ENCODE data around the gene RAD51B. TPM values are rescaled to one million over a fixed set of nuclear protein-coding genes. Genes with fewer than 3 reads are reported as not detected.
A peak's percentile ranks its signal among the peaks of the same experiment; 100 is the strongest.
"Not testable (repeated sequence)": the region's sequence is repeated elsewhere in the genome, so short reads cannot be mapped to it uniquely, and the experiment has no call there.

Gene RAD51B
- total RNA-seq, 1 experiment from 2014 or later = 16.7 TPM

DNA sequence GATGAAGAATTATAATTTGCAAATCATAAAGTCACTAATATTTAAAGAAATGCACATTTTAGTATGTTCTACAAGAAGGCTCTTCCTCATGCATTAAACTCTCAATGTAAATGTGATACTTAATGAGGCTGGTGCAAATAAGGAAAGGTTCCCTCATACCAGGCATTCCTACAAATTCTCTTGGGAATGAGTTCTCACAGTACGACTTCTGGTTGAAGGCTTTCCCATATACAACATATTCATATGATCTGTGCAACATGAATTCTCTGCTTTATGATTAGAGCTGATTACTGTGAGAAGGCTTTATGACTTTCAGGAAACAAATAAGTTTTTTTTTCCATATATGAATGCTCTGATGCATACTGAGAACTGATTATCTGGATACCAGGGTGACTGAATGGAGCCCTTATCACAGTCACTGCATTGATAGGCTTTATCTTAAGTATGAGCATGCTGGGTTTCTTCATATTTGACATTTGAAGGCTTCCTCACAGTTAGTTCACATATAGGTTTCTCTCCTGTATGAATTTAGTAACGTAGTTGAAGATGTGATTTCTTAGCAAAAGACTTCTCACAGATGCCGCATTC is 293.9 kb downstream of the RAD51B start:
- Histone ChIP-seq H3K79me2 (ENCODE audit: insufficient read depth, low read length) (no peaks in the 10 kb centered on the region), H4K20me1 (ENCODE audit: control insufficient read depth, insufficient read depth, insufficient read length) (no peaks in the 10 kb centered on the region), H3K56ac (ENCODE audit: insufficient read length, low read depth, low read length) (no peak overlapping the region), H2BK15ac (ENCODE audit: low read depth, low read length) (no peak overlapping the region), H3K27me3 (ENCODE audit: insufficient read depth, low read length) (no peaks in the 10 kb centered on the region; the same call in 1 of the 2 replicates), H4K5ac (ENCODE audit: insufficient read length, low read depth, low read length) (no peak overlapping the region), H3K23me2 (ENCODE audit: insufficient read length, low read depth, low read length, poor library complexity, severe bottlenecking) (no peaks in the 10 kb centered on the region), H3K4me1 (ENCODE audit: insufficient read depth, low read length) (no peaks in the 10 kb centered on the region), H3K14ac (ENCODE audit: insufficient read depth, low read length) (no peak overlapping the region), H3K9me3 (ENCODE audit: control insufficient read depth, low read depth, low read length) (no peaks in the 10 kb centered on the region), H2BK5ac (ENCODE audit: insufficient read length, low read length) (no peak overlapping the region), H2AK5ac (ENCODE audit: insufficient read length, low read length) (no peak overlapping the region), H3K18ac (ENCODE audit: insufficient read length, low read depth, low read length) (no peak overlapping the region), H4K91ac (ENCODE audit: insufficient read length, low read depth, low read length) (no peak overlapping the region), H4K8ac (replicated peaks; ENCODE audit: insufficient read length, low read depth, low read length) (no peak overlapping the region), H2BK120ac (ENCODE audit: low read depth, low read length, poor library complexity, severe bottlenecking) (no peak overlapping the region), H3K4me2 (ENCODE audit: insufficient read depth, insufficient read length, low read length) (no peak overlapping the region), H2BK20ac (ENCODE audit: low read depth, low read length, poor library complexity, severe bottlenecking) (no peak overlapping the region), H3K23ac (ENCODE audit: insufficient read length, low read depth, low read length) (no peak overlapping the region), H3K9ac (ENCODE audit: extremely low read depth, insufficient read length, low read length) (no peak overlapping the region), H2AFZ (ENCODE audit: low read length) (no peak overlapping the region), H3K79me1 (ENCODE audit: insufficient read depth, low read depth, low read length, poor library complexity, severe bottlenecking) (no peaks in the 10 kb centered on the region), H3K27ac (ENCODE audit: insufficient read length, low read depth, low read length) (no peak overlapping the region), H3K4ac (ENCODE audit: low read depth, low read length) (no peak overlapping the region), H3T11ph (ENCODE audit: low read length) (no peak overlapping the region), H2BK12ac (ENCODE audit: insufficient read length, low read depth, low read length) (no peak overlapping the region)
- WGBS (ENCODE audit: extremely low coverage, insufficient read length, low lambda C conversion rate) = no CpG with 5 or more reads among the region's 3 CpGs
- Mint-ChIP-seq H3K4me3 (no peak overlapping the region), H3K27ac (0 out of 7 replicates have a peak overlapping the region, but pooled peaks of 1 of the 3 experiments have one; percentile 8), H3K9me3 (no peaks in the 10 kb centered on the region), H3K36me3 (ENCODE audit: insufficient read depth in 1 of 3, low read depth in 3 of 3) (no peaks in the 10 kb centered on the region), H3K4me1 (peaks cover 3 to 21% of the 10 kb centered on the region in 2 experiments; a peak in 3 of 4 replicates), H3K27me3 (ENCODE audit: low read depth) (no peaks in the 10 kb centered on the region)
- DNase-seq = no peak
- no peak for TF ChIP-seq CTCF (conservative IDR thresholded peaks at IDR 0.05)

- not testable (repeated sequence) for H3K23ac ChIP-seq (ENCODE audit: insufficient read length, low read depth, low read length); H3K9ac ChIP-seq (ENCODE audit: extremely low read depth, insufficient read length, low read length); H2BK15ac ChIP-seq (ENCODE audit: low read depth, low read length); H3K27me3 Mint-ChIP-seq (ENCODE audit: low read depth); H3K79me2 ChIP-seq (ENCODE audit: insufficient read depth, low read length); H3K27me3 ChIP-seq (ENCODE audit: insufficient read depth, low read length); H3K79me1 ChIP-seq (ENCODE audit: insufficient read depth, low read depth, low read length, poor library complexity, severe bottlenecking); H2BK5ac ChIP-seq (ENCODE audit: insufficient read length, low read length); H4K5ac ChIP-seq (ENCODE audit: insufficient read length, low read depth, low read length); H2AFZ ChIP-seq (ENCODE audit: low read length); H3K56ac ChIP-seq (ENCODE audit: insufficient read length, low read depth, low read length); H2AK5ac ChIP-seq (ENCODE audit: insufficient read length, low read length); H3K4me1 ChIP-seq (ENCODE audit: insufficient read depth, low read length); H3K27ac ChIP-seq (ENCODE audit: insufficient read length, low read depth, low read length); H4K20me1 ChIP-seq (ENCODE audit: control insufficient read depth, insufficient read depth, insufficient read length); H3K9me3 ChIP-seq (ENCODE audit: control insufficient read depth, low read depth, low read length); H3T11ph ChIP-seq (ENCODE audit: low read length); H3K4ac ChIP-seq (ENCODE audit: low read depth, low read length); H3K4me3 Mint-ChIP-seq; H3K23me2 ChIP-seq (ENCODE audit: insufficient read length, low read depth, low read length, poor library complexity, severe bottlenecking); H3K36me3 Mint-ChIP-seq (ENCODE audit: insufficient read depth in 1 of 3, low read depth in 3 of 3); H2BK12ac ChIP-seq (ENCODE audit: insufficient read length, low read depth, low read length); DNase-seq; H4K8ac ChIP-seq (replicated peaks; ENCODE audit: insufficient read length, low read depth, low read length); H2BK120ac ChIP-seq (ENCODE audit: low read depth, low read length, poor library complexity, severe bottlenecking); H2BK20ac ChIP-seq (ENCODE audit: low read depth, low read length, poor library complexity, severe bottlenecking); H3K14ac ChIP-seq (ENCODE audit: insufficient read depth, low read length); H3K9me3 Mint-ChIP-seq; H4K91ac ChIP-seq (ENCODE audit: insufficient read length, low read depth, low read length); H3K18ac ChIP-seq (ENCODE audit: insufficient read length, low read depth, low read length); H3K4me2 ChIP-seq (ENCODE audit: insufficient read depth, insufficient read length, low read length); H3K27ac Mint-ChIP-seq
- peaks cover 3 to 15% of the 10 kb centered on the region in 2 experiments; a peak in 3 of 4 replicates for H3K4me1 Mint-ChIP-seq
Measured at GRCh38 chr14:68115952-68116351, 296.4 kb downstream of the RAD51B start.
